Lower lobe of right lung (tissue), 2 donors: ENCODE results near the gene SLC11A1. TPM values are rescaled to one million over a fixed set of nuclear protein-coding genes. Genes with fewer than 3 reads are reported as not detected.

Experiments used
- ATAC-seq, 2 donors: fragments of 200-7000 bp; cut with Tn5 transposase; one replicate each; pipeline ENCODE4 v1.9.1; 2020 to 2022; ENCODE audit warnings: mild to moderate bottlenecking in 2 of 2, moderate library complexity in 2 of 2
- DNase-seq: peaks from one replicate; pipeline ENCODE4 v3.0.0-alpha.2; 2020
- H3K27ac ChIP-seq: fragments of 200-600 bp; one replicate; pipeline ENCODE4 v1.8.0; 2022
- H3K27me3 ChIP-seq: fragments of 200-600 bp; one replicate; pipeline ENCODE4 v1.8.0; 2022; ENCODE audit warnings: low read depth
- H3K36me3 ChIP-seq: fragments of 200-600 bp; one replicate; pipeline ENCODE4 v1.8.0; 2022; ENCODE audit warnings: mild to moderate bottlenecking
- H3K4me1 ChIP-seq: fragments of 200-600 bp; one replicate; pipeline ENCODE4 v1.8.0; 2022
- H3K4me3 ChIP-seq: fragments of 200-600 bp; one replicate; pipeline ENCODE4 v1.8.0; 2022; ENCODE audit warnings: mild to moderate bottlenecking
- H3K9me3 ChIP-seq: fragments of 200-600 bp; one replicate; pipeline ENCODE4 v1.8.0; 2022
- intact Hi-C: fragments of 100-400 bp; cut with DNase I; formaldehyde crosslinking; loops from one replicate; pipeline ENCODE4 v1.11.0; 2022
- total RNA-seq: library from RNA; stranded (reverse); fragmentation: NEBNext Ultra II Directional; extraction: Animal tissue kit (Norgen Biotek cat#: 25700); gene quantifications from one replicate; pipeline ENCODE4 v1.2.1, GENCODE V29; 2021
- TF ChIP-seq, protein P1 (sequence below): fragments of 200-600 bp; IDR thresholded peaks from one replicate; pipeline ENCODE4 v1.8.0; 2022; ENCODE audit warnings: antibody characterized with exemption, mild to moderate bottlenecking
- donor health status: DM: no; HTN: yes; CAD: no; lungs with severe emphysema.

Gene SLC11A1
- total RNA-seq, 1 donor from 2014 or later = 419 TPM

DNA sequence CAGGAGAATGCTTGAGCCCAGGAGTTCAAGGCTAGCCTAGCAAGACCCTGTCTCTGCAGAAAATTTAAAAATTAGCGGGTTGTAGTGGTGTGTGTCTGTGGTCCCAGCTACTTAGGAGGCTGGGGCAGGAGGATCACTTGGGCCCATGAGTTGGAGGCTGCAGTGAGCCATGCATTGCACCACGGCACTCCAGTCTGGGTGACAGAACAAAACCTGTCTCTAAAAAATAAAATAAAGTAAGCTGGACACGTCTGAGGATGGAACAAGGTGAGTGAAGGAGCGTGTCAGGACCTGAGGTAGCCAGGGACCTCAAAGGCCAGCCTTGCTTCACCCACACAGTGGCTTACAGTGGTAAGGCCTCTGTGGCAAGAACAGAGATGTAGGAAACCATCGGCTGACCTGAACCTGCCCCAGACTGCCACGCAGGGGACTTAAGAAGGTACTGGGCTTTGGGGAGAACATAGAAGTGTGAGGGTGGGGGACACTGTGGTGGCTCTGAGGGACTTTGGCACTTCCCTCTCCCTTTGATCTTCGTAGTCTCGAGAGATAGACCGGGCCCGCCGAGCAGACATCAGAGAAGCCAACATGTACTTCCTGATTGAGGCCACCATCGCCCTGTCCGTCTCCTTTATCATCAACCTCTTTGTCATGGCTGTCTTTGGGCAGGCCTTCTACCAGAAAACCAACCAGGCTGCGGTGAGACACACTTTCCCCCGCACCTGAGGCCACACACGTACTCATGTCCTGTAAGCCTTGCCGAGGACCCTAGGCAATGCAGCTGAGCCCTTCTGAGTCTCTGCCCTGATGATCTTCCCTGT lies 7.5 kb downstream of the SLC11A1 start:
- TF ChIP-seq, protein P1, sequence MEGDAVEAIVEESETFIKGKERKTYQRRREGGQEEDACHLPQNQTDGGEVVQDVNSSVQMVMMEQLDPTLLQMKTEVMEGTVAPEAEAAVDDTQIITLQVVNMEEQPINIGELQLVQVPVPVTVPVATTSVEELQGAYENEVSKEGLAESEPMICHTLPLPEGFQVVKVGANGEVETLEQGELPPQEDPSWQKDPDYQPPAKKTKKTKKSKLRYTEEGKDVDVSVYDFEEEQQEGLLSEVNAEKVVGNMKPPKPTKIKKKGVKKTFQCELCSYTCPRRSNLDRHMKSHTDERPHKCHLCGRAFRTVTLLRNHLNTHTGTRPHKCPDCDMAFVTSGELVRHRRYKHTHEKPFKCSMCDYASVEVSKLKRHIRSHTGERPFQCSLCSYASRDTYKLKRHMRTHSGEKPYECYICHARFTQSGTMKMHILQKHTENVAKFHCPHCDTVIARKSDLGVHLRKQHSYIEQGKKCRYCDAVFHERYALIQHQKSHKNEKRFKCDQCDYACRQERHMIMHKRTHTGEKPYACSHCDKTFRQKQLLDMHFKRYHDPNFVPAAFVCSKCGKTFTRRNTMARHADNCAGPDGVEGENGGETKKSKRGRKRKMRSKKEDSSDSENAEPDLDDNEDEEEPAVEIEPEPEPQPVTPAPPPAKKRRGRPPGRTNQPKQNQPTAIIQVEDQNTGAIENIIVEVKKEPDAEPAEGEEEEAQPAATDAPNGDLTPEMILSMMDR = no peak
- H3K4me1 ChIP-seq = peaks cover 12% of the 10 kb centered on the region
- no peak overlapping the region for H3K27ac ChIP-seq
- DNase-seq (peak; percentile 53), ATAC-seq (no peak)
- H3K4me3 ChIP-seq = no peak overlapping the region
- H3K27me3 ChIP-seq = no peaks in the 10 kb centered on the region
- peaks cover 15% of the 10 kb centered on the region for H3K36me3 ChIP-seq
- intact Hi-C loops = no loop called here
- no peaks in the 10 kb centered on the region for H3K9me3 ChIP-seq

DNA sequence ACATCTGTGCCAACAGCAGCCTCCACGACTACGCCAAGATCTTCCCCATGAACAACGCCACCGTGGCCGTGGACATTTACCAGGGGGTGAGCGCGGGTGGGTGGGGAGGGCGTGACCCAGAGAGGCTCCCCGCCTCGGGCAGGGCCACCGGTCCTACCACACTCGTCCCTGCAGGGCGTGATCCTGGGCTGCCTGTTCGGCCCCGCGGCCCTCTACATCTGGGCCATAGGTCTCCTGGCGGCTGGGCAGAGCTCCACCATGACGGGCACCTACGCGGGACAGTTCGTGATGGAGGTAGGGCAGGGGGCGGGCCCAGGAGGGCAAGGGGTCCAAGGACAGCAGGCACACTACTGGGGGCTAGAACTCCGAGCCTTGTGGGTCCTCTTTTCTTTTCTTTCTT lies 9.1 kb downstream of the SLC11A1 start:
- DNase-seq (peak; percentile 60), ATAC-seq (no peak)
- Histone ChIP-seq H3K27me3 (no peaks in the 10 kb centered on the region), H3K4me1 (peaks cover 24% of the 10 kb centered on the region), H3K27ac (no peak overlapping the region), H3K36me3 (peaks cover 15% of the 10 kb centered on the region), H3K4me3 (no peak overlapping the region), H3K9me3 (no peaks in the 10 kb centered on the region)
- intact Hi-C loops = no loop called here
- TF ChIP-seq, protein P1 = no peak

DNA sequence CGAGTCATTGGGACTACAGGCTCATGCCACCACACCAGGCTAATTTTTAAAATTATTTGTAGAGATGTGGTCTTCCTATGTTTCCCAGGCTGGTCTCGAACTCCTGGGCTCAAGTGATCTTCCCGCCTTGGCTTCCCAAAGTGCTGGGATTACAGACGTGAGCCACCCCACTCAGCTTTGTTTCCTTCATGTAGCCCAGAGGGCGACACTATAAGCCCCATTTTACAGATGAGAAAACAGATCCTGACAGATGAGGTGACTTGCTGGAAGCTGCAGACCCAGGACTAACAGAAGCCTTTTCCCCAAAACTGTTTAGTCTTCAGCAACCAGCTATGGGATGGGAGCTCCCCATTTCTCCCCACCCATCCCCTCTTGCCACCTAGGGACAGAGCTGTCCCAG lies 10.4 kb downstream of the SLC11A1 start:
- no peak for ATAC-seq
- Histone ChIP-seq H3K9me3 (no peaks in the 10 kb centered on the region), H3K36me3 (peaks cover 8% of the 10 kb centered on the region), H3K4me3 (no peak overlapping the region), H3K27ac (no peak overlapping the region), H3K27me3 (no peaks in the 10 kb centered on the region), H3K4me1 (peaks cover 29% of the 10 kb centered on the region)
- no peak for DNase-seq
- TF ChIP-seq, protein P1 = no peak
- intact Hi-C loops = no loop called here

DNA sequence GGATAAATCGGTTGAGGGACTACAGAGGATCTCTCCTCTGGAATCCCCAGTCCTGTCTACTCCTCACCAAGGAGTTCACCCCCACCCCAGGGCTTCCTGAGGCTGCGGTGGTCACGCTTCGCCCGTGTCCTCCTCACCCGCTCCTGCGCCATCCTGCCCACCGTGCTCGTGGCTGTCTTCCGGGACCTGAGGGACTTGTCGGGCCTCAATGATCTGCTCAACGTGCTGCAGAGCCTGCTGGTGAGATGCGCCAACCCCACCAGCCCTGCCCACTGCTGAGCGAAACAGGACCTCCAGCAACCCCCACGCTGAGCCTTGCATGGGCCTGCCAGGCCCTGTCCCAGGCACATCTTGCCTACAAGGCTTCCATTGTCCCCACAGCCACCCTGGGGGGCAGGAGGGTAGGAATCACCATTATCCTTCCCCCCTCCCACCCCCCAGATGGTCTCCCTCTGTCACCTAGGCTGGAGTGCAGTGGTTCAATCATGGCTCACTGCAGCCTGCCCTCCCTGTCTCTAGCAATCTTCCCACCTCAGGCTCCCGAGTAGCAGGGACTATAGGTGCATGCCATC lies 10.9 kb downstream of the SLC11A1 start:
- no peak overlapping the region for H3K27ac ChIP-seq
- no peak overlapping the region for H3K4me3 ChIP-seq
- peaks cover 8% of the 10 kb centered on the region for H3K36me3 ChIP-seq
- TF ChIP-seq, protein P1 = no peak
- H3K4me1 ChIP-seq = peaks cover 30% of the 10 kb centered on the region
- peak; percentile 50 for DNase-seq
- no peak for ATAC-seq
- H3K27me3 ChIP-seq = no peaks in the 10 kb centered on the region
- intact Hi-C loops = no loop called here
- H3K9me3 ChIP-seq = no peaks in the 10 kb centered on the region

DNA sequence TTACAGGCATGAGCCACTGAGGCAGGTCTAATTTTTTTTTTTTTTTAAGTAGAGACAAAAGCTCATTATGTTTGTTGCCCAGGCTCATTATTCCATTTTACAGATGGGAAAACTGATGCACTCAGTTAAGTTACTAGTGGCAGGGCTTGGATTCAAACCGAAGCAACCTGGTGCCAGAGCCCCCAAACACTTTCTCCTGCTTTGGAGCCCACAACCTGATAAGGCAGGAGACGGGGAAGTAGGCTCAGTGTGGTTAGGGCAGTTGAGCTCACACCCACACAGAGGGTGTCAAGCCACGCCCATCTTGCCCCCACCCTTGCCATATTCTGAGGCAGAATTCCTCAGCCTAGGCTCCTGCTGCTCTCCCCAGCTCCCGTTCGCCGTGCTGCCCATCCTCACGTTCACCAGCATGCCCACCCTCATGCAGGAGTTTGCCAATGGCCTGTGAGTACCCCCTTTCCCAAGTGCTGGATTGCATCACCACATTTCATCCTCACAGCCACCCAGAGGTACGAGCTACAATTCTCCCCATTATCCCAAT lies 11.7 kb downstream of the SLC11A1 start:
- Histone ChIP-seq H3K27ac (peak overlapping the region; percentile 21), H3K4me1 (peaks cover 31% of the 10 kb centered on the region), H3K36me3 (peaks cover 8% of the 10 kb centered on the region), H3K9me3 (no peaks in the 10 kb centered on the region), H3K4me3 (peak overlapping the region; percentile 1), H3K27me3 (no peaks in the 10 kb centered on the region)
- TF ChIP-seq, protein P1 = no peak
- ATAC-seq (no peak), DNase-seq (peak; percentile 63)
- intact Hi-C loops = no loop called here
